Gastrocnemius medialis (tissue), 4 donors: Measurements from ENCODE around the gene CC2D2A.

Experiments used
- CTCF ChIP-seq, 5 experiments: fragments of 450-650 bp in 3 of 5; fragments of 200-600 bp in 2 of 5; sonication (generic) in 2 of 5; IDR thresholded peaks in 4 of 5; conservative IDR thresholded peaks in 1 of 5; 1 replicate in 4 of 5; 2 replicates in 1 of 5; pipeline ENCODE4 v1.5.1; 2016 to 2019; ENCODE audit warnings: antibody characterized with exemption in 5 of 5, mild to moderate bottlenecking in 3 of 5, moderate library complexity in 3 of 5
- POLR2A ChIP-seq, 2 donors: fragments of 450-650 bp; IDR thresholded peaks; one replicate each; pipeline ENCODE4 v1.6.1; 2017; ENCODE audit warnings: antibody characterized with exemption in 2 of 2, mild to moderate bottlenecking in 2 of 2, moderate library complexity in 2 of 2

- TF ChIP-seq CTCF (IDR thresholded peaks at IDR 0.05 in 4 of 5, conservative IDR thresholded peaks at IDR 0.05 in 1 of 5) (no peak), POLR2A (IDR thresholded peaks at IDR 0.05) (no peak)
Measured at GRCh38 chr4:15469402-15470127, at the start of gene CC2D2A.
